HG03457 (cell line): ENCODE data around the gene SHQ1.

Experiments used
- ATAC-seq: cut with Tn5 transposase; IDR thresholded peaks from one replicate; pipeline ENCODE4 v1.9.1; 2021; ENCODE audit warnings: moderate number of reproducible peaks; ENCODE audit not compliant: unreplicated experiment

Gene SHQ1

GRCh38 chr3:72847751-72848702 lies at the start of gene SHQ1:
SHQ1 (minus strand) TSS chr3:72848445; CDS start chr3:72848340, 105 bp downstream.
- ATAC-seq = peak; percentile 92

GRCh38 chr3:72897758-72898007 lies 49.4 kb upstream of the SHQ1 start:
- ATAC-seq = no peak

- ATAC-seq = no peak
Measured at GRCh38 chr3:72896996-72897757, 48.9 kb upstream of the SHQ1 start.

GRCh38 chr3:72894976-72895552 lies 46.8 kb upstream of the SHQ1 start:
- no peak for ATAC-seq

GRCh38 chr3:72892870-72893269 lies 44.6 kb upstream of the SHQ1 start:
- no peak for ATAC-seq

- ATAC-seq = no peak
Measured at GRCh38 chr3:72892081-72892775, 44.0 kb upstream of the SHQ1 start.

- no peak for ATAC-seq
Measured at GRCh38 chr3:72891053-72891855, 43.0 kb upstream of the SHQ1 start.

GRCh38 chr3:72890166-72890925 lies 42.1 kb upstream of the SHQ1 start:
- ATAC-seq = no peak

- ATAC-seq = no peak
Measured at GRCh38 chr3:72889310-72890165, 41.3 kb upstream of the SHQ1 start.

- ATAC-seq = no peak
Measured at GRCh38 chr3:72888546-72889309, 40.5 kb upstream of the SHQ1 start.

- no peak for ATAC-seq
Measured at GRCh38 chr3:72887705-72888545, 39.7 kb upstream of the SHQ1 start, which contains the start of gene GXYLT2. GXYLT2 (plus strand) TSS chr3:72888046; CDS start chr3:72888234, 188 bp downstream.

GRCh38 chr3:72887343-72887704 lies 39.1 kb upstream of the SHQ1 start:
- no peak for ATAC-seq

GRCh38 chr3:72872183-72872582 lies 23.9 kb upstream of the SHQ1 start:
- no peak for ATAC-seq

GRCh38 chr3:72862314-72863090 lies 14.3 kb upstream of the SHQ1 start:
- ATAC-seq = no peak

- ATAC-seq = no peak
Measured at GRCh38 chr3:72860846-72861245, 12.6 kb upstream of the SHQ1 start.

- no peak for ATAC-seq
Measured at GRCh38 chr3:72860053-72860452, 11.8 kb upstream of the SHQ1 start.
